D721Med (cell line): Measurements from ENCODE around the gene DHX58.
A peak's percentile ranks its signal among the peaks of the same experiment; 100 is the strongest.

Experiments
- DNase-seq: peaks from one replicate; pipeline ENCODE4 v3.0.0; 2011; ENCODE audit warnings: low spot score; ENCODE audit not compliant: insufficient read length
- FAIRE-seq: peaks from 2 replicates; lab custom pipeline; 2011; peaks lifted over from hg19 to GRCh38; lab: Jason Lieb, UNC
- CTCF ChIP-seq: IDR thresholded peaks from 2 replicates; pipeline ENCODE4 v1.5.1; 2012; ENCODE audit warnings: mild to moderate bottlenecking, control low read depth; ENCODE audit not compliant: insufficient read depth; ENCODE audit errors: missing control alignments

DHX58 gene

GRCh38 chr17:42076797-42077559 is 35.5 kb downstream of the DHX58 start:
- TF ChIP-seq CTCF = no peak
- DNase-seq = no peak
- FAIRE-seq = no peak

- no peak for DNase-seq
- FAIRE-seq = no peak
- no peak for TF ChIP-seq CTCF
Measured at GRCh38 chr17:42075789-42076188, 36.7 kb downstream of the DHX58 start.

GRCh38 chr17:42072323-42073187 is 40.0 kb downstream of the DHX58 start:
- DNase-seq (no peak), FAIRE-seq (no peak)
- TF ChIP-seq CTCF = no peak

- TF ChIP-seq CTCF = no peak
- no peak for DNase-seq
- no peak for FAIRE-seq
Measured at GRCh38 chr17:42071810-42072209, 40.7 kb downstream of the DHX58 start.

GRCh38 chr17:42068979-42069378 is 43.5 kb downstream of the DHX58 start:
- DNase-seq = no peak
- no peak for TF ChIP-seq CTCF
- no peak for FAIRE-seq

- DNase-seq (peak; percentile 61), FAIRE-seq (no peak)
- TF ChIP-seq CTCF = peak; percentile 95
Measured at GRCh38 chr17:42067371-42068091, 45.0 kb downstream of the DHX58 start.
